ENCODE data around the gene TRMT112. TPM values are rescaled to one million over a fixed set of nuclear protein-coding genes. Genes with fewer than 3 reads are reported as not detected.

TRMT112 gene
- total and polyA plus RNA-seq, 10 of the 15 experiments (the other 5 are each of a cell fraction or from before 2014, with no cell fraction given) = 212 to 455 (median 308) TPM

DNA sequence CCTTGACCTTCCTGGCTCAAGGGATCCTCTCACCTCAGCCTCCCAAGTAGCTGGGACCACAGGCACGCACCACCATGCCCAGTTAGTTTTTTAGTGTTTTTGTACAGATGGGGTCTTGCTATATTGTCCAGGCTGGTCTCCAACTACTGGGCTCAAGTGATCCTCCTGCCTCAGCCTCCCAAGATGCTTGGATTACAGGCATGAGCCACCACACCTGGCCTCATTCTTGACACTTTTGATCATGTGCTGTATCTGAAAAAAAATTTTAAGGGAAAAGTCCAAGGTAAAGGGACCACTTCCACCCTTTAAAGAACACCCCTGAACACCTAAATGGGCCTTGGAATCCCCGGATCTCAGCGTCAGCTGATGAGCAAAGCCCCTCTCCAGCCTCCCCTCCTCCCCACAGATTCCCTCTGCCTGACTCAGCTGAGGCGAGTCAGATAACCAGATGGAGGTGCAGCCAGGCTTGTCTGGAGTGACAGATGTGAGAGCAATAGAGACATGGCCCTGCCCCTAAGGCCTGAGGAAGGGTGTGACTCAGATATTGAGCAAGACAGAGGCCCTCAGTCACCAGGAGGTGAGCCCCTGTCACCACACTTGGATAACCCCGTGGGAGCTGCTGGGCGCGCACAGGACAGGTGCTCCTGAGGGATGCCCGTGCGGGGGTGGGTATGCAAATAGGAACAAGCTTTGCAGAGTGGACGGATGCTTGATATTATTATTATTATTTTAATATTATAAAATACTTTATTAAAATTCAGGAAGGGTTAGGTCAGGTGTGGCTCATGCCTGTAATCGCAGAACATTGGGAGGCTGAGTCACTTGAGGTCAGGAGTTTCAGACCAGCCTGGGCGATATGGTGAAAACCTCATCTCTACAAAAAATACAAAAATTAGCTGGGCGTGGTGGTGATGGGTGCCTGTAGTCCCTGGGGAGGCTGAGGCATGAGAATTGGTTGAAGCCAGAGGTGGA, 17.7 kb upstream of the TRMT112 start (continued):
- 0 out of 2 replicates have a peak, but pooled peaks have one; percentile 33 for TF ChIP-seq CBFB (IDR thresholded peaks at IDR 0.05; ENCODE audit: low read depth)
- no peak for TF ChIP-seq RFX5 (IDR thresholded peaks at IDR 0.05; ENCODE audit: low read depth, low read length)
- TF ChIP-seq, protein P1, sequence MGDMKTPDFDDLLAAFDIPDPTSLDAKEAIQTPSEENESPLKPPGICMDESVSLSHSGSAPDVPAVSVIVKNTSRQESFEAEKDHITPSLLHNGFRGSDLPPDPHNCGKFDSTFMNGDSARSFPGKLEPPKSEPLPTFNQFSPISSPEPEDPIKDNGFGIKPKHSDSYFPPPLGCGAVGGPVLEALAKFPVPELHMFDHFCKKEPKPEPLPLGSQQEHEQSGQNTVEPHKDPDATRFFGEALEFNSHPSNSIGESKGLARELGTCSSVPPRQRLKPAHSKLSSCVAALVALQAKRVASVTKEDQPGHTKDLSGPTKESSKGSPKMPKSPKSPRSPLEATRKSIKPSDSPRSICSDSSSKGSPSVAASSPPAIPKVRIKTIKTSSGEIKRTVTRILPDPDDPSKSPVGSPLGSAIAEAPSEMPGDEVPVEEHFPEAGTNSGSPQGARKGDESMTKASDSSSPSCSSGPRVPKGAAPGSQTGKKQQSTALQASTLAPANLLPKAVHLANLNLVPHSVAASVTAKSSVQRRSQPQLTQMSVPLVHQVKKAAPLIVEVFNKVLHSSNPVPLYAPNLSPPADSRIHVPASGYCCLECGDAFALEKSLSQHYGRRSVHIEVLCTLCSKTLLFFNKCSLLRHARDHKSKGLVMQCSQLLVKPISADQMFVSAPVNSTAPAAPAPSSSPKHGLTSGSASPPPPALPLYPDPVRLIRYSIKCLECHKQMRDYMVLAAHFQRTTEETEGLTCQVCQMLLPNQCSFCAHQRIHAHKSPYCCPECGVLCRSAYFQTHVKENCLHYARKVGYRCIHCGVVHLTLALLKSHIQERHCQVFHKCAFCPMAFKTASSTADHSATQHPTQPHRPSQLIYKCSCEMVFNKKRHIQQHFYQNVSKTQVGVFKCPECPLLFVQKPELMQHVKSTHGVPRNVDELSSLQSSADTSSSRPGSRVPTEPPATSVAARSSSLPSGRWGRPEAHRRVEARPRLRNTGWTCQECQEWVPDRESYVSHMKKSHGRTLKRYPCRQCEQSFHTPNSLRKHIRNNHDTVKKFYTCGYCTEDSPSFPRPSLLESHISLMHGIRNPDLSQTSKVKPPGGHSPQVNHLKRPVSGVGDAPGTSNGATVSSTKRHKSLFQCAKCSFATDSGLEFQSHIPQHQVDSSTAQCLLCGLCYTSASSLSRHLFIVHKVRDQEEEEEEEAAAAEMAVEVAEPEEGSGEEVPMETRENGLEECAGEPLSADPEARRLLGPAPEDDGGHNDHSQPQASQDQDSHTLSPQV (IDR thresholded peaks at IDR 0.05) = no peak
- TF ChIP-seq, protein P2, sequence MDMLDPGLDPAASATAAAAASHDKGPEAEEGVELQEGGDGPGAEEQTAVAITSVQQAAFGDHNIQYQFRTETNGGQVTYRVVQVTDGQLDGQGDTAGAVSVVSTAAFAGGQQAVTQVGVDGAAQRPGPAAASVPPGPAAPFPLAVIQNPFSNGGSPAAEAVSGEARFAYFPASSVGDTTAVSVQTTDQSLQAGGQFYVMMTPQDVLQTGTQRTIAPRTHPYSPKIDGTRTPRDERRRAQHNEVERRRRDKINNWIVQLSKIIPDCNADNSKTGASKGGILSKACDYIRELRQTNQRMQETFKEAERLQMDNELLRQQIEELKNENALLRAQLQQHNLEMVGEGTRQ (IDR thresholded peaks at IDR 0.05; ENCODE audit: borderline replicate concordance, low read depth, low read length) = no peak
- TF ChIP-seq, protein P3, sequence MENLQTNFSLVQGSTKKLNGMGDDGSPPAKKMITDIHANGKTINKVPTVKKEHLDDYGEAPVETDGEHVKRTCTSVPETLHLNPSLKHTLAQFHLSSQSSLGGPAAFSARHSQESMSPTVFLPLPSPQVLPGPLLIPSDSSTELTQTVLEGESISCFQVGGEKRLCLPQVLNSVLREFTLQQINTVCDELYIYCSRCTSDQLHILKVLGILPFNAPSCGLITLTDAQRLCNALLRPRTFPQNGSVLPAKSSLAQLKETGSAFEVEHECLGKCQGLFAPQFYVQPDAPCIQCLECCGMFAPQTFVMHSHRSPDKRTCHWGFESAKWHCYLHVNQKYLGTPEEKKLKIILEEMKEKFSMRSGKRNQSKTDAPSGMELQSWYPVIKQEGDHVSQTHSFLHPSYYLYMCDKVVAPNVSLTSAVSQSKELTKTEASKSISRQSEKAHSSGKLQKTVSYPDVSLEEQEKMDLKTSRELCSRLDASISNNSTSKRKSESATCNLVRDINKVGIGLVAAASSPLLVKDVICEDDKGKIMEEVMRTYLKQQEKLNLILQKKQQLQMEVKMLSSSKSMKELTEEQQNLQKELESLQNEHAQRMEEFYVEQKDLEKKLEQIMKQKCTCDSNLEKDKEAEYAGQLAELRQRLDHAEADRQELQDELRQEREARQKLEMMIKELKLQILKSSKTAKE (IDR thresholded peaks at IDR 0.05; ENCODE audit: low read depth, poor library complexity, severe bottlenecking) = peak; percentile 56
- TF ChIP-seq TARDBP (IDR thresholded peaks at IDR 0.05; ENCODE audit: borderline replicate concordance) = no peak
- peak; percentile 77 for TF ChIP-seq TCF12 (IDR thresholded peaks at IDR 0.05; ENCODE audit: low read depth, low read length)
- TF ChIP-seq SIN3A (IDR thresholded peaks at IDR 0.05; ENCODE audit: low read depth, low read length) = no peak
- TF ChIP-seq KDM1A (IDR thresholded peaks at IDR 0.05; ENCODE audit: borderline replicate concordance) = no peak
- TF ChIP-seq, protein P4, sequence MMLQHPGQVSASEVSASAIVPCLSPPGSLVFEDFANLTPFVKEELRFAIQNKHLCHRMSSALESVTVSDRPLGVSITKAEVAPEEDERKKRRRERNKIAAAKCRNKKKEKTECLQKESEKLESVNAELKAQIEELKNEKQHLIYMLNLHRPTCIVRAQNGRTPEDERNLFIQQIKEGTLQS (IDR thresholded peaks at IDR 0.05; ENCODE audit: borderline replicate concordance, extremely low read depth, low read depth, low read length) = no peak
- TF ChIP-seq SREBF2 (IDR thresholded peaks at IDR 0.05; ENCODE audit: low read length) = no peak
- TF ChIP-seq, protein P5, sequence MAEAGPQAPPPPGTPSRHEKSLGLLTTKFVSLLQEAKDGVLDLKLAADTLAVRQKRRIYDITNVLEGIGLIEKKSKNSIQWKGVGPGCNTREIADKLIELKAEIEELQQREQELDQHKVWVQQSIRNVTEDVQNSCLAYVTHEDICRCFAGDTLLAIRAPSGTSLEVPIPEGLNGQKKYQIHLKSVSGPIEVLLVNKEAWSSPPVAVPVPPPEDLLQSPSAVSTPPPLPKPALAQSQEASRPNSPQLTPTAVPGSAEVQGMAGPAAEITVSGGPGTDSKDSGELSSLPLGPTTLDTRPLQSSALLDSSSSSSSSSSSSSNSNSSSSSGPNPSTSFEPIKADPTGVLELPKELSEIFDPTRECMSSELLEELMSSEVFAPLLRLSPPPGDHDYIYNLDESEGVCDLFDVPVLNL (IDR thresholded peaks at IDR 0.05; ENCODE audit: low read depth, low read length) = no peak
- TF ChIP-seq NFIC (IDR thresholded peaks at IDR 0.05; ENCODE audit: low read depth, low read length) = peak; percentile 18; the same call in 1 of the 2 replicates
- no peak for TF ChIP-seq KAT2A (conservative IDR thresholded peaks at IDR 0.05; ENCODE audit: control insufficient read depth, low read depth, low read length)
- TF ChIP-seq TCF3 (IDR thresholded peaks at IDR 0.05; ENCODE audit: borderline replicate concordance, insufficient read depth, low read depth, low read length) = peak; percentile 47; the same call in 1 of the 2 replicates
- no peak for TF ChIP-seq SMC3 (IDR thresholded peaks at IDR 0.05; ENCODE audit: borderline replicate concordance, low read length)
- no peak for TF ChIP-seq SMAD1 (IDR thresholded peaks at IDR 0.05; ENCODE audit: low read depth, partially characterized antibody)
- peak; percentile 53 to 83; a peak in 3 of 4 replicates for TF ChIP-seq BHLHE40 (IDR thresholded peaks at IDR 0.05; ENCODE audit: borderline replicate concordance in 1 of 2, low read depth in 2 of 2, low read length in 1 of 2)

Measured in GM12878 (cell line).